NOMO-1 (cell line): ENCODE results near the gene FBXW8.

Experiments
- DNase-seq, 2 experiments: peaks; one replicate each; lab custom pipeline; 2025; ENCODE audit not compliant: unreplicated experiment in 2 of 2; lab: John Stamatoyannopoulos, UW

Gene FBXW8

GRCh38 chr12:116984098-116984497 is 73.3 kb downstream of the FBXW8 start:
- DNase-seq: no peak

- no peak for DNase-seq
These were observed 79.6 kb downstream of the FBXW8 start for GRCh38 chr12:116990329-116990728.

- no peak for DNase-seq
These were observed 80.5 kb downstream of the FBXW8 start for GRCh38 chr12:116990971-116991966.

- DNase-seq: no peak
These were observed 85.3 kb downstream of the FBXW8 start for GRCh38 chr12:116996093-116996492.

GRCh38 chr12:116996621-116997020 is 85.9 kb downstream of the FBXW8 start:
- DNase-seq: no peak

GRCh38 chr12:116999066-116999465 is 88.3 kb downstream of the FBXW8 start:
- DNase-seq: no peak

- DNase-seq: no peak
These were observed 89.6 kb downstream of the FBXW8 start for GRCh38 chr12:117000316-117000715.

GRCh38 chr12:117002051-117002817 is 91.5 kb downstream of the FBXW8 start:
- DNase-seq: no peak

GRCh38 chr12:117003883-117004404 is 93.2 kb downstream of the FBXW8 start:
- DNase-seq: no peak

GRCh38 chr12:117005417-117006046 is 94.8 kb downstream of the FBXW8 start:
- DNase-seq: no peak

GRCh38 chr12:117006333-117006732 is 95.6 kb downstream of the FBXW8 start:
- DNase-seq: no peak

GRCh38 chr12:117007577-117007976 is 96.8 kb downstream of the FBXW8 start:
- DNase-seq: no peak

GRCh38 chr12:117009759-117010158 is 99.0 kb downstream of the FBXW8 start:
- DNase-seq: no peak

GRCh38 chr12:117010693-117011451 is 100.1 kb downstream of the FBXW8 start:
- no peak for DNase-seq

- peak; percentile 2 to 24 for DNase-seq
These were observed 101.4 kb downstream of the FBXW8 start for GRCh38 chr12:117011988-117012805.

- no peak for DNase-seq
These were observed 103.0 kb downstream of the FBXW8 start for GRCh38 chr12:117013726-117014125.

GRCh38 chr12:117014342-117014887 is 103.7 kb downstream of the FBXW8 start:
- DNase-seq: no peak

GRCh38 chr12:117015811-117016210 is 105.1 kb downstream of the FBXW8 start:
- no peak for DNase-seq

- no peak for DNase-seq
These were observed 107.1 kb downstream of the FBXW8 start for GRCh38 chr12:117017807-117018206.
